ENCODE results near the gene DNAJB11. TPM values are rescaled to one million over a fixed set of nuclear protein-coding genes. Genes with fewer than 3 reads are reported as not detected.
"Not testable (repeated sequence)": the region's sequence is repeated elsewhere in the genome, so short reads cannot be mapped to it uniquely, and the experiment has no call there.

The DNAJB11 gene
- polyA plus RNA-seq, 5 donors = 58.1 to 70.7 (median 61.3) TPM

DNA sequence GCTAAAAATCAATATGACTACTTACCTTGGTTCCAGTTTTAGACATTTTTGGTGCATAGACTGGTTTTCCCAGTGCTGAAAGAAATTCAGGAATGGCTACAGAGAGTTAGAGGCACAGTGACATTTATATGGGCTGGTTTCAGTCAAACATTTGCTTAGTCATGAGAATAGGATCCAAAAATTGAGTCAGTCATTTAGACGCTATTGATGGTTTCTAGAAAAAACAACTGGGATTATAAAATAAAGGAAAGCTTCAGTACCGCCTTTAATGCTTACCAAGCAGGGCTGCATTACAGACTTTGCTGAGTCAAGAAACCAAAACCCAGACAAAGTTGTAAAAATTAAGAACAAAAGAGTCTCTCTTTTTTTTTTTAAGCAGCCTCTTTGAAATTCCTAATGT, 26.2 kb upstream of the DNAJB11 start, which contains the start of gene CRYGS:
TSS of gene CRYGS (minus strand) at position 100 of the 400 bp plus-strand sequence. CDS start at position 46, 54 bp downstream.
- DNase-seq = no peak

GRCh38 chr3:186549497-186549896, 21.0 kb upstream of the DNAJB11 start:
- no peak for DNase-seq

DNA sequence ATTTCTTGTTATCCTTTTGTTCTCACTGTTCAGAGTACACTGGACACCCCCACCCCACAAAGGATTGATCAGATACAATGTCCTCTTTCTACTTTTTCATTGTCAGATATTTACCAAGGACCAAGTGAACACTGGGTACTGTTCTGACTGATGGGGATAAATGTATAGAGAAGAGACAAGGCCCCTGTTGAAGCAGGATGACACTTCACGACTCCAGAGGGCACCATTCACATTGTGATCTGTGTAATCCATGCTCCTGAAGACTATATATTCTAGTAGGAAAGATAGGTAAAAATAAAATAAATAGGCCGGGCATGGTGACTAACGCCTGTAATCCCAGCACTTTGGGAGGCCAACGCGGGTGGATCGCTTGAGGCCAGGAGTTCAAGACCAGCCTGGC, 19.1 kb upstream of the DNAJB11 start:
- DNase-seq = no peak

- DNase-seq = no peak
Observed at GRCh38 chr3:186552408-186553031, 18.0 kb upstream of the DNAJB11 start.

DNA sequence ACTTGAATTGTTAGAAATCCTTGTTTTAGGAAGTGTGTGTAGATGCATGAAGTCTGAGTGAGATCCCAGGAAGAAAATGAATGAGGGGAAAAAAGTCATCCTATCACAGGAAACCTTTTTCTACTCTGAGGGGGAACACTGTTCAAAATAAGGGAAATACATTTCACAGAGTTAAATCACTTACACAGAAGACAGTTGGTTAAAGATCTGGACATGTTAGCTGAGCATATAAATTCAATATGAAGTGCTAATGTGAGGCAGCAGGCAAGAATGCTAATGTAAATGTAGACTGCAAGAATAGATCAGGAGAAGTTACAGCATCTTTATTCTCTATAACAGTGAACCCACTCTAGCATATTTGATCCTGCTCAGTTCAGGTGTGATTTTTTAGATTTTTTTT, 5.9 kb upstream of the DNAJB11 start:
- DNase-seq = no peak

DNA sequence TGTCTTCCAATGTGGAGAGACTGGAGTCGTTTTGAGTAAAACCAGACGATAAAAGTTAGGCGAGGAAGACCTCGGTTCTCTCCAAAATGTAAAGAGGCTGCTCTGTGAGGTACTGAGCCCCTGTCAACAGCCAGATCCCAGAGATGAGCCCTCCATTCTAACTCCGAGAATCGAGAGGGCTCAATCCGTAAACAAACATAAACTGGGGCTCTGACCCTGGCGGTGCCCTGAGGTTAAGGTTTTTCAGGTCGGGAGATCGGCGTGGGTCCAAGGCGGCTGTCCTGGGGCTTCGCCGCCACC, 3.8 kb upstream of the DNAJB11 start:
- DNase-seq = no peak

DNA sequence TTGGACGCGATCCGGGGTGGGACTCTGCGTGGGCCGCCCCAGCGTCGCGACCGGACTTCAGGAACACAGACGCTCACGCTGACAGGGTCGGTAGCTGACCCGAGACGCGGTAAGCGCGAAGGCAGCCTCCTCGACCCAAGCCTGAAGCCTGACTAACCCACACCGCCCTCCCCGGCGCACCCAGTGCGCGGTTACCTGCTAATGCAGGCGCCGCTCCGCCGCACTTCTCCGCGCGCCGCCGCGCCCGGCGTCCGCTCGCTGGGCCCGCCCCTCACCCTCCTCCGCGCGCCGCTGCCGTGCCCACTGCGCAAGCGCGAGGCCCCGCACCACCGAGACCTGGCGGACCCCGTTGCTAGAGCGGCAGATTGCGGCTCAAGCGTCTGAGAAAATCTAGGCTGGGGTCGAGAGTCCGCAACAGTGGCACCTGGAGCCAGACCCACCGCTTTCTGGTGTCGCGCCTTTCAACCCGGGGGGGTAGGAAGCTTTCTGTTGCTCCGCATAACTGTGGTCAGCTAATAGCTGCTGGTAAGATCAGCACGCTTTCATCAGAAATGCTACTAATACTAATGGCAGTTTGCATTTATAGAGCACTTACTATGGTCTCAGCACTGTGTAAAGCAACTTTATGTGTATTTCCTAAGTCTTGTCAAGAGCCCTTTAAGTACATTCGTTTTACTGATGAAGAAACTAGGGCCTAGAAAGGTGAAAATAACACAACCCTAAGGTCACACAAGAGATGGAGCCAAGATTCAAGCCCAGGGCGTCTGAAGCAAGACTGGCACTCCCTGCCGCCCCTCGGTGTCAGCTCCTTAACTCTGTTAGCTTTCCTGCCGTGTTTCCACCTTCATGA, 3.2 kb upstream of the DNAJB11 start, which contains the start of gene TBCCD1:
TSS of gene TBCCD1 (minus strand) at position 268 of the 850 bp plus-strand sequence. CDS start 3,010 bp downstream, outside the sequence.
- peak; percentile 92 for DNase-seq

DNA sequence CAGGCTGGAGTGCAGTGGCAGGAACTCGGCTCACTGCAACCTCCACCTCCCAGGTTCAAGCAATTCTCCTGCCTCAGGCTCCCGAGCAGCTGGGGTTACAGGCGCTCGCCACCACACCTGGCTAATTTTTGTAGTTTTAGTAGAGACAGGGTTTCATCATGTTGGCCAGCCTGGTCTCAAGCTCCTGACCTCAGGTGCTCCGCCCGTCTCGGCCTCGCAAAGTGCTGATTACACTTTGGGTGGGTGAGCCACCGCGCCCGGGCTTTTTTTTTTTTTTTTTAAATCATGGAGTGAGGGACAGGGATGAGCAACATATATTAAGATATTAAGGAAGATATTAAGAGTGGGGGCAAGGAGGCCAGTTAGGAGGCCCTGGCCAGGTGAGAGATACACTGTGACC, 1.2 kb upstream of the DNAJB11 start:
- not testable (repeated sequence) for DNase-seq

DNA sequence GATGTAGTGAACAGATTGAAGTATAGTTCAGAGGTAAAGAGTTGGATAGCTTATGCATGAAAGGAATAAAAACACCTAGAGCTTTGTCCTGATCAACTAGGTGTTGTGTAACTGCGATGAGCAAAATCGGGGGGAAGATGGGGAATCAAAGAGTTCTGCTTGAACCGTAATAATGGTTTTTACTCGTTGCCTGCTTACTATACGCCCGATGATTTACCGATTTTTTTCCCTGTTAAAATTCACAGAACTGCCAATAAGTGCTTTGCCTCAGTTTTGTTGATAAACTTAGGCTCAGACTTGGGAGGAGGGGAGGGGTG, 783 bp upstream of the DNAJB11 start:
- DNase-seq = no peak

GRCh38 chr3:186570941-186571643, 572 bp downstream of the DNAJB11 start:
- no peak for DNase-seq

DNA sequence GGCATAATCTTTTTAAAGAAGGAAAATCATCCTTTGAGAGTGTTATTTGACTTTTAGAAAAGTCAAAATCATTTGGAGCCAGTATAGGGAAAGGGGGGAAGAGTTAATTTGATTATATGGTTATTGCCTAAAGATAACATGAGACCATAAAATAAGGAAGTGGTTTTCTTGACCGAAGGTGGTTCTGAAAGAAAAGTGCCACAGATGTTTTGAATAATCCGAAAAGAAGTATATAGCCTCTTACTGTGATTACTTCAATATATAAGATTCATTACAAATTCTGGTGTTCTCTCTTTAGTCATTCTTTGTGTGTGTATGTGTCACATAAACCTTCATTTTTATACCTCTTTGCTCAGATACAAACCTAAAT, 1.1 kb downstream of the DNAJB11 start:
- DNase-seq = no peak

DNA sequence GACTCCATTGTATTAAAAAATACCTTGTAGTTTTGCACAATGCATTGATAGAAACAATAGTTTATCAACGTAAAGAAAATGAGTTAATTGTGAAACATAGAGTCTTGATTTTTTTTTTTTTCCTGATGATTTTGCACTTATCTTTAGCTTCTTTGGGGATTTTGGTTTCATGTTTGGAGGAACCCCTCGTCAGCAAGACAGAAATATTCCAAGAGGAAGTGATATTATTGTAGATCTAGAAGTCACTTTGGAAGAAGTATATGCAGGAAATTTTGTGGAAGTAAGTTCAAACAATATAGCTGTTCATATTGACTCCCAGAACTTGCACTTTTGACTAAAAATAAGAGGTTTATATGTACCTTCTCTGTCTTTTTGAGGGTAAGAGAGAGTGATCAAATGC, 7.0 kb downstream of the DNAJB11 start:
- no peak for DNase-seq

- DNase-seq = no peak
Observed at GRCh38 chr3:186580785-186581184, 10.3 kb downstream of the DNAJB11 start.

- no peak for DNase-seq
Observed at GRCh38 chr3:186582541-186582940, 12.0 kb downstream of the DNAJB11 start.

- DNase-seq = no peak
Observed at GRCh38 chr3:186583831-186584230, 13.3 kb downstream of the DNAJB11 start.

DNA sequence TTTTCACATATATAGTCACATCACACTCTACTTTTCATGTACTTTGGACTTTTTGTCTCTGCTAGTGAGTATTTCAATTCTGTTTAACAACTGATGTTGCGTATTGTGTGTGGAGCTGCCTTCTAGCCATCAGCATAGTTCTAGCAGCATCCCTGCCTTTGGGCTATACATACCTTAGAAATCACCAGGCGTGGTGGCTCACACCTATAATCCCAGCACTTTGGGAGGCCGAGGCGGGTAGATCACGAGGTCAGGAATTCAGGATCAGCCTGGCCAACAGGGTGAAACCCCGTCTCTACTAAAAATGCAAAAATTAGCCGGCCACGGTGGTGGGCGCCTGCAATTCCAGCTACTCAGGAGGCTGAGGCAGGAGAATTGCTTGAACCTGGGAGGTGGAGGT, 15.7 kb downstream of the DNAJB11 start:
- DNase-seq = not testable (repeated sequence)

DNA sequence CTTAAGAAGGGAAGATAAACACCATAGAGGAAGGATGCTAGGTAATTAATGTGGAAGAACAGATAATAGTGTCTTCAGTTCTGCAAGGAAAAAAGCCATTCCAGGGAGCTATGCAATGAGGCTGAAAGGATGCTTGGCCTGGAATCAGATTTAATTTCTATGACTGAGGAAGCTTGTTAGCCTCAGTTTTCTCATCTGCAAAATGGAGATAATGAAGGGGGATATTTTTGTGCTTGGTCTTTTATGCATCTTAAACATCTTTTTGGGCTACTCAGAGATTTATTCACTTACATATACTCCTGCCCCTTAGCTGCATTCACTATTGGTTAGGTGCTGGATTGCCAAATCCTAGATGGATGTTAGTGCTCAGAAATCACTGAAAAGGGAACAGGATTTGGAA, 16.7 kb downstream of the DNAJB11 start:
- DNase-seq = no peak

DNA sequence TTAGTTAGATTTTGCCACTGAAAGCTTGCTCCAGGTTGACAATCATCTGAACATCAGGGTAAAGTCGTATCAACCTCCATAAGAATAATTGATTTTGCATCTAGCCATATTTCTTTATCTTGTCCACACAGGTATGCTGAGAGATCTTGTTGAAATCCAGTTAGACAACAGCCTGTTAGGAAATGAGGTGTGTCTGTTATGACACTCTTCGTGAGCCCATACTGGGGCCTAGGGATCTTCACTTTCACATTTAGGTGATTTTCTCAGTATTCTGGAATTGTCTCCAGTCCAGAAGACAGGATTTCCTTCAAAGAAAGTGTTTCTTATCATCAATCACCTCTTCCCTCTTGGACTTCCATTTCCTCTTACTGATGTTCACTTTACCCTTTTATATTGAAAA, 18.1 kb downstream of the DNAJB11 start:
- DNase-seq = no peak

- no peak for DNase-seq
Observed at GRCh38 chr3:186589121-186589520, 18.6 kb downstream of the DNAJB11 start.

DNA sequence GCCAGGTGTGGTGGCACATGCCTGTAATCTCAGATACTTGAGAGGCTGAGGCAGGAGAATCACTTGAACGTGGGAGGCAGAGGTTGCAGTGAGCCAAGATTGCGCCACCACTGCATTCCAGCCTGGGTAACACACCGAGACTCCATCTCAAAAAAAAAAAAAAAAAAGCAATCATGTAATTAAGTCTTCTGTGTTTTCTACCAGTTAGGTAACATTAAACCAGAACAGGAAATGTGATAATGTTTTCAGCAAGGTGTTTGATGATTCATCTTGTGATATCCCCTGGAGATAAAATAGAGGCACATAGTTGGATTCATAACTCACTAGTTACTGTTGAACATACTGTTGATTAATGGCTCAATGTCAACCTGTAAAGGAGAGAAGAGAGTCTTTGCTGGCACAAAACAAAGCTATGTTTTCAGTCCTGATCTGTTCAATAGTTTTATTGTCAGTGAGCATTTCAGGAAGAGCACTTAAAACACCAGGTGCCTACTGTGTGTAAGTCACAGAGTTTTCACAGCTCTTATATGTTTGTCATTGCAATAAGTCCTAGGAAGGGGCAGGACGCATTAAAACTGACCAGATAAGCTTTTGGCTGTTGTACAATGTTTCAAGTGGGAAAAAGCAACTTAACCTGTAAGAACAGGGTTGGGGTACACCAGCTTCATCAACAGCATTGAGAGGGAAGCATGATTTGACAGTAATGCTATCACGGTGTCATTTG, 19.5 kb downstream of the DNAJB11 start:
- no peak for DNase-seq

GRCh38 chr3:186590580-186591295, 20.2 kb downstream of the DNAJB11 start:
- no peak for DNase-seq

GRCh38 chr3:186592682-186593081, 22.2 kb downstream of the DNAJB11 start:
- DNase-seq = no peak

Measured in right lung (tissue), 5 donors.